Stimulated activated CD8-positive, alpha-beta memory T cell treated with anti-CD3 and anti-CD28 coated beads, Interleukin-7, amount 100 ng/mL, for 1 hour (primary cell): ENCODE results near the gene UTRN.
A peak's percentile ranks its signal among the peaks of the same experiment; 100 is the strongest.

Experiments used
- DNase-seq, 2 donors: peaks; one replicate each; pipeline ENCODE4 v3.0.0-alpha.2; 2020; ENCODE audit warnings: low read depth in 2 of 2

Gene UTRN

DNA sequence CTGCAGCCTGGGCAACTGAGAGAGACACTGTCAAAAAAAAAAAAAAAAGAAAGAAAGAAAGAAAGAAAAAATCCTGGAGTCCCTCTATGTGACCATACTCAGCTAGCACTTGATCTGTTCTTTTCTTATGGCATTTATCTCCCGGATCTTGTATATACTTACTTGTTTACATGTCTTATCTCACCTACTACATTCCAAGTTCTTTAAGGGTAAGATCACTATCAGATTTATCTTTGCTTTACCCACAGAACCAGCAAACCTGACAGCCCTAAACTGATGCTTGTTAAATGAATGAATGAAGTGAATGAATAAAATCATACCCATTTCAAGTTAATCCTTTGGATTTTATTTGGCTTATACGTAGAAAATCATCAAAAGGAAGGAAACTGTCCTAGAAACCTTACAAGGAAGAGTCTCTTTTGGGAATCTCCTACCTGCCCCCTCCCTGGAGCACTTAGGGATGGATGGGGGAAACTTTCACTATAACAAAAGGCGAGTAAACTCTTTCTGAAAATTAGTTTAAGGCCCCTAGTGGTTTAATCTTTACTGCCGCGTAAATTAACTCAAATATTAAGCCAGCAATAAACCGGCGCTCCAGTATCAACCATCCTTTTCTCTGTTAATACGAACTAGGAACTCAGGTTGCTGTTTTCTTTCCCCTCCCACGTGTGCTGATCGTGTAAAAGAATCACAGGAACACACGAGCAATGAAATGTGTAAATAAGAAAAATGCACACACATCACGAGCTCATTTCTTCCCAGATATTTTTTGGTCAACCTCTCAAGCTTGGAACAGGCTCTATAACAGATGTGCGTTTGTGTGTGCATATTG, 1.3 kb upstream of the UTRN start:
- no peak for DNase-seq

DNA sequence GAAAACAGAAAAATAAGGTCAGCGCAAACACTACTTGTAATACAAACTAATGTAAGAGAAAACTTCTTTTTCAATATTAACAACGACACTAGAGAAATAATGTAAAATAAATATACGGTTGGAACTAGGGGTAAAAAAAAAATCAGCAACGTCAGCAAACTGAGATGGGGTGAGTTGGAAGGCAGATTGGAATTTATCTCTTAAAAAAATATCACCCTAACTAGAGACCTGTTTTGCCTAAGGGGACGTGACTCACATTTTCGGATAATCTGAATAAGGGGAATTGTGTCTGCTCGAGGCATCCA, 705 bp upstream of the UTRN start:
- no peak for DNase-seq

DNA sequence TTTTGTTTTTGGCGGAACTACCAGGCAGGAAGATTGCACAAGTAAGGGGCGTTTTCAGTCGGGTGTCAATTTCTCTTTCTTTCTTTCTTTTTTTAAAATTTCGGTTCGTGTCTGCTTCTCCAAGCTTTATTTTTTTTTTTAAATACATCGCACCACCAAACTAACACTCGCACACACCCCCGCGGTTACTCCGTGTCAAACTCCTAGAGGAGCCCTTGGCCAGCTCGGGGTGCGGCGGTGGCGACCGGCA, 338 bp downstream of the UTRN start:
- no peak for DNase-seq

DNA sequence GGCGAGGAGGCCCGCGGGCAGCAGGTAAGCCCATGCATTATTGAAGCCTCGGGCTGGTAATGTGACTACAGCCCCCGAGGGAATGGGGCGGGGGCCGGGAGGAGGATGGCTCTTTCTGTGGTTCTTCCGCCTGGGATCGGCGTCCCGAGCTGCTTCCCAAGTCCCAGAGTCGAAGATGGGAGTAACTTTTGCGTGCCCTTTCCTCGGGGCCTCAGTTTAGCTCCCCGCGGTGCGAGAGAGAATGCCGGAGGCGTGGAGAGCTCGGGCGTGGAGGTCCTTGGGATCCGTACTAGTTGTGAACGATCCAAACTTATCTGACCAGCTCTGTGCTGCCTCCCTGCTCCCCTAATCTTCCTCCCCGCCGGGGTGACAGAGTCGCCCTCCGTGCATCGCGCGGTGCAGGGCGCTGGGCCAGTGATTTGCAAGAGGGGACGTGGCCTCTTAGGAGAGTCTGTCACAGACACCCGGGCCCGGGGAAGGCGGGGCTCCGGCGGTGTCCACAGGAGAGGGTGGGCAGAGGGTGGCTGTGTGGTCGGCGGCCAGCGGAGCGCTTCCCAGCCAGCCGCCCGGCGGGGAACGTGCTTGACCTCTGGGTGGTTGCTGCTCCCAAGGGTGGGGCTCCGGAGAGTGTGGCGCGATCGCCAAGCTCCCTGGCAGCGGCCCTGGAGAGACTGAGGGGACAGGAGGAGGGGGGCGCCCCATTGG, 815 bp downstream of the UTRN start:
- DNase-seq, result peak in 1 of 2 donors; percentile 11

DNA sequence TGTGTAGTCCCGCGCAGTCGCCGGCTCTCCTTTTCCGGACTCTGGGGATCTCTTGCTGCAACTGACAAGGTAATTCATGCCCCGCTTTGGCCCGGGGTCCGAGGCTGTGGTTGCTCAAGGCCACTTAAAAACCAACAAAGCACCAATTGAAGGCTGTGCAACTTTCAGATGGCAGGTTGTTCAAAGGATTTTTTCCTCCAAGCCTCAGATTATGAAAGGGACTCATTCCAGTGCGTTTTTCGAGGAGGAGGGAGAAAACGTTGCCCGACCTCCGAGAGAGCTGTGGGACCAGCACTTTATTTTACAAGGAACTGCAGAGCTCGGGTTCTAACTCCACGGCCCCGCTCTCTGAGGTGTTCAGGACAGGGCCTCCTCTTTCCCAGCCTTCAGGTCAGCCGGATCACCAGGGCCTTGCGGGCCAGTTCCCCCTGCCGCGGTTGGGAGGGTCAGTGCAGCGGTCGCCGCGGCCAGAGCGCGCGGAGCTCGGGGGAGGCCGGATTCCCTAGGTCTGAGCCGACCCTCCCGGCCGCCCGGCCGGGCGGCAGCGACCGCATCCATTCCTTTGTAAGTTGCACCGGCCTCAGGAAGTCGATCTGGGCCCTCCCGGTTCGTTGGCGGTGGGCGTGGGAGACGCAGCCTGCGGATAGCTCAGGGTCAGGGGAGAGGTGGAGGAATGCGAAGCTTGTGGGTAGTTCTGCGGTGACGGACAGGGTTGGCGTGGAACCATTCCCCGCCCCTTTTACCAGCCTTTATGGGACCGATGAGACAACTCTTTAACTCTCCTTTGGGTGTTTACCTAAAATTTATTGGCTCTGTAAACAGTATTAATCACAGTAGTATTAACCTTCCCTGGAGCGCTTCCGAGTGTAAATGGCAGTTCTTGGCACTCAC, 1.6 kb downstream of the UTRN start:
- DNase-seq, result no peak

DNA sequence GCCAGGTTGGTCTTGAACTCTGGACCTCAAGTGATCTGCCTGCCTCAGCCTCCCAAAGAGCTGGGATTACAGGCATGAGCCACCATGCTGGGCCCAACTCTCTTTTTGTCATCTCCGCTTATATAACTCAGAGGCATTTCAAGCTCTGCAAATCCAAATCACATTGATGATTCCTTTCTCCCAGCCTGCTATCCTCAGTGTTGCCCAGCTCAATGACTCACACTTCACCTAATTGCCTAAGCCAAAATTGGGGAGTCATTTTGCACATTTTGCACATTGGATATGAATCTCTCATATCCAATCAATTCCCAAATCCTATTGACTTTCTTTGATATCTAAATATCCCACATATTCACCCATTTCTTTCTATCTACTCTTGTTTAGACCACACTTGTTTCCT, 3.9 kb downstream of the UTRN start:
- DNase-seq, result no peak

DNA sequence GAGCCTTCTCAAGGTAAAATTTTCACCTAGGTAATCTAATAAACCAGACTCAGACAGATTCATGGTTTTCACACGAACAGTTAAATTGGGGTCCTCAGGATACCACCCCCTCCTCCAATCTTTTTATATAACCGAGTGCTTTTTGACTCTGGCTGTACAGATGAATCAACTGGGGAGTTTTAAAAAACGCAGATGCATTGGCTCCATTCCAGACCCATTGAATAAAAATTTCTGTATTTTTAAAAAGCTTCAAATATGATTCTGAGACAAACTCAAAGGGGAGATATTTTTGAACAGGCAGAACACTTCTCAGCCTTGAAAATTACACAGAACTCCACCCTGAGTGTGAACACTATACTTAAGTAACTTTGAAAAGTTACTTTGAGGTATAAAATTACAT, 7.2 kb downstream of the UTRN start:
- no peak for DNase-seq

DNA sequence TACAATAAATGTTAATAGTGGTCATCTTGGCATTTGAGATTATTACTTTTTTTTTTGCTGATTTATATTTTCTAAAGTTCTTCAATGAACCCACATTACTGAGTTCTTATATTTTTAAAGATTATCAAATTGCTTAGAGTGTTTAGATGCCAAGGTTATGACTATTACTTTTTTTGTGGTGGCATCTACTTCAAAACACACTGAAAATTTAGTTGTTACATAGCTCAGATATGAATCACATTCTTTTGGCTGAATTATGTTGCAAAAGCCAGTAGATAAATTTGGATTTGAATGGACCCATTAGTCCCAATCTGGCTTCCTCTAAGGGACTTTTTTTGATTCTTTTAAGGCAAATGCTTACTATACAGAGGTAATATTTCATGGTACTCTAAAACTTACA, 8.9 kb downstream of the UTRN start:
- DNase-seq, result no peak

DNA sequence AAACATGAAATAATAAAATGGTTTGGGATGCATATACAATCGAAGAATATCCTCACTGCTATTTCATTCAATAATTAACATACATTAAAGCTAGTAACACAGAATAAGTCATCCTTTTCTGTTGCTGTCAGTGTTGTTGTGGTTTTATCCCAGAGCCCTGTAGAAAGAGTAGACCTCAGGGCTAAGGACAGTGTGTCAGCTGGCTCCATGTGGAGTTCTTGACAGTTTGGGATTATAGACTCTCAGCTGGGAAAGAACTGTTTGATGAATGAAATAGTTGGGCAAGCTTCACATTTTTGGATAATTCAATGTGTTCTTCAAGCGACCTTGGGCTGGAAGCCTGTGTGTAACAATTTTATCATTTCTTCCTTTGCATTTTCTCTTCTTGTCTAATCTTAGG, 10.1 kb downstream of the UTRN start:
- no peak for DNase-seq

DNA sequence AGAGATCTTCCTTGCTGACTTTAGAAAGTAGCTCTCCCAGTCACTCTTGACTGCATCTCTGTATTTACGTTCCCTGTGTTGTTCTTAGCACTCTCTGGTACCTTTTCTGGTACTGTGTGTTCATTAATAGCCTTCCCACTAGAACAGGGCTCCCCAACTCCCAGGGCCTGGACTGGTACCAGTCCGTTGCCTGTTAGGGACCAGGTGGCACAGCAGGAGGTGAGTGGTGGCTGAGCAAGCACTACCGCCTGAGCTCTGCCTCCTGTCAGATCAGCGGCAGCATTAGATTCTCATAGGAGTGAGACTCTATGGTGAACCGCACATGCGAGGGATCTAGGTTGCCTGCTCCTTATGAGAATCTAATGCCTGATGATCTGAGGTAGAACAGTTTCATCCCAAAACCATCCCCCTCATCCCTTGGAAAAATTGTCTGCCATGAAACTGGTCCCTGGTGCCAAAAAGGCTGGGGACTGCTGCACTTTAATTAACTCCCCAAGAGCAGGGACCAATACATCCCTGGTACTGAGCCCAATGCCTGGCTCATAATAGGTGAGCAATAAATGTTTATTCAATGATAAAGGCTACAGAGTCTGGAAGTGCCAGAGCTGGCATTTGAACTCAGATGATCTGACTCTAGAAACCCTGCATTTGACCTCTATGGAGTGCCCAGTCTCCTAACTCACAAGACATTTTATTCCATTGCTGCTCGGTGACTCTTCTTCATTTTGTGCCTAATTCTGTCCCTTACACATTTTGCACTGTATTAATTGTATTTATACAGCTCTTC, 11.0 kb downstream of the UTRN start:
- DNase-seq, result no peak

DNA sequence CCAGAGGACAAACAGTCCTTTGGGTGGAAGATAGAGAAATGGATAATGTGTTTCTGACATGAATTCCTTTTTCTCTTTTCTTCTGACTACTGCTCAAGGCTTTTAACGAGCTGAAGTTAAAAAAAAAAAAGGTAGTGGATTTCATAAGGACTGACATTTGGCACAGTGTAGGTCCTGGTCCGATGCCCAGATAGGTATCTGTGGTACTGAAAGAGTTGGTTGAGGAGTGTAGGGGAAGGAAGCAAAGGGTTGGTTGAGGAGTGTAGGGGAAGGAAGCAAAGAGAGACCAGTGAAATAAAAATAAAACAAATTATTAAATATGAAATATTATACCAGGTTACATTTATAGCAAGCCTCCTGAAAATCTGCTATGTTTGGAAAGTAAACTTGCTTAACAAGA, 11.8 kb downstream of the UTRN start:
- no peak for DNase-seq

DNA sequence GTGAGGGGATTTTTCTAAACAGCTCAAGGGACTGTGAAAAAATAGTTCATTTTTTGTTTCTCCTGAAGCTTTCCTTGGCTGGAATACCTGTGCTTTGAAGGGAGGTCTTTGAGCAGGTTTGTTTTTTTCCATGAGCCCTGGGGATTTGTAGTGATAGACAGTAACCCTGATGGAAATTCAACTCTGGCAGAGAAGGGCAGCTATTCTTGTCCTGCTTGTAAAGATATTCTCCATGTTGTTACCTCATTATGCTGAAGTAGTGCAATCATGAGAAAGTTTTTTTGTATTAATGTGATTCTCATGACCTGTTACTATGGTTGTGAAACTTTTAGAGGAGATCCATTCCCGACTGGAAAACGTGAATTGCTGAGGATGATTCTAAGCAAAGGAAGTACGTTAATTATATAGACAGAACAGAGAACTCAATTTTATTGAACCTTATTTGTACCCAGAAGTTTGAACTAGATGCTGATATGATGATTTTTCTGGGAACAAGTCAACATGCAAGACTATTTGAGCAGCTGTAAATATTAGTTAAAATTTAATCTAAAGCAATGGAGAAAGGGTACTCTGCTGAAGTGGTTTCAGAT, 12.5 kb downstream of the UTRN start:
- no peak for DNase-seq

DNA sequence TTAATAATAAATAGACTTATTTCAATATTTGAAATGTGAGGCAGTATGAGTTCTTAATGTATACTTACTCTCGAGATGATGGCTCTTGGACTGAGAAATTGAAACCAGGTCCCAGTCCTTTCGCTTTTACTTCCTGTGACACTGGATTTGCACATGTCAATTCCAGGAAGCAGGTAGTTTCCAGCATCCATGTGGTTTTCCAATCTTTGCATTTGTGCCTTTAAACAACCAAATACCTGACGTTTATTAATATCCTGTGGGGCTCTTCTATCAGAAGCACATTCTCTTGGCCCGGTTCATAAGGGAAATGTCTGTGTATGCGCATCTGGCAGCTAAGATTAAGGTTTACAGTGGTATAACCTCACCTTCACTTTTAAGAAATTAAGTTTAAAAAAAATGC, 13.1 kb downstream of the UTRN start:
- DNase-seq, result no peak

DNA sequence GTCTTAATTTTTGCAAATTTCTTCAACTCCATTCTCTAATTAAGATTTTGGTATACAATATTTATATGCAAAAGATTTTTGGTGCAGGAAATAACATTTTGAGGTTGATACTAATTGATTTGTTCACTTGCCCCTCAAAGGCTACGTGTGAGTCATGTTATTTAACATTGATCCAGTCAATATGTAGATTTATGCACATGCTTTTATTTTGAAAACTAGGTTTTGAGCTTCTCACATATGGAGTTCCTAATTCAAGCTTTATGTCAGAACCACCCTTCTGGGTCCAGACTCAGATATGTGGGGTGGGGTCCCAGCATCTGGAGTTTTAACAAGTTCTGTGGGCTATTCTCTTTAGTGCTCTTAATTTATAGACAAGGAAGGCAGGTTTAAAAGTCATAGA, 13.8 kb downstream of the UTRN start:
- DNase-seq, result no peak

DNA sequence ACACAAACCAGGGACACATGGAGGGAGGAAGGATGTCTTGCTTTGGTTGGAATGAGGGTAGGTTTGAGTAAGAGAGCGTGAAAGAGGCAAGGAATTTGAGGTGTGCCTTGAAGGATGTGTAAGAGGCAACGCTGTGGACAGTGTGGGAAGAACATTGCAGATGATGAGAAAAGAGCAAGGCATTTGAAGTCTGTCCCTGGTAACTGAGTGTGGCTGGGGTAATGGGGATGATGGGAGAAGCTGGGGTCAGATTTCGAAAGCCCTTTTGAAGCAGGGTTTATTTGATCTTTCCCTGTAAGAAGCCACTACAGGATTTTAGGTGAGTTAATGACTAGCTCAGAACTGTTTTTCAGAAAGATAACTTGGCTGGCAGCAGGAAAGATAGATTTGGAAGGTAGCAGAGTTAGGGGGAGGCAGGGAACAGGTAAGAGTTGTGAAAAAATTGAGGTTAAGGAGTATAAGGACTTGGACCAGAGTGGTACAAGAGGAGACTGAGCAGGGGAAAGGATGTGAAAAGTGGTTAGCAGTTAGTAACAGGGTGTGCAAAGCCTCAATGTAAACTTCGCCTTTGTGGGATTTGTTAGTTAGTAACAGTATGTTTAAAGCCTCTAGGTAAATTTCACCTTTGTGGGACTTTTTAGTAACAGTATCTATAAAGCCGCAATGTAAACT, 17.7 kb downstream of the UTRN start:
- no peak for DNase-seq

DNA sequence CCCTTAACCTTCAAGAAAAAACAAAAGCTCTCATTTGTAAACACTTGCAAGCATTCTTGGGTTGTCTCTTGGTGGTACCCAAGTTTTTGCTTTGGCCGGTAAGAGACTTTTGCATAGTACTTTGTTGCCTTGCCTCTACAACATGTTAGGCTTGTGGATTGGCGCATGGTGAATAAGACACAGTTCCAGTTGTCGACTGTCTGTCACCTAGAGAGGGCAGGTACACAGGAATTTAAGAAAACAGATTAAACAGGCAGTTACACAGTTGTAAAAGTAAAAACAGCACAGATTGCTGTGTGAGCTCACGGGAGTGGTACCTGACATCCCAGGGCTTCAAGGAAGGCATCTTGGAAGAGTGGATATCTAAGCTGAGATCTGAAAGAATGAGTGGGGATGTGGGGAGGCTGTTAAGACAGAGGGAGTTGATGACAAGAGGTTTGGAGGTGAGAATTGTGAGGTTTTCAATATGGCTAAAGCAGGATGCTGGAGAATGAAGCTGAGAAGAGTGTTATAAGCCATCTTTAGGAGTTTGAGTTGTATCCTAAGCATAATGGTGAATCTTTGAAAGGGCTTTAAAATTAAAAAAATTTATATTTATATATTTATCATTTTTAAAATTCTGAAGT, 19.2 kb downstream of the UTRN start:
- no peak for DNase-seq

DNA sequence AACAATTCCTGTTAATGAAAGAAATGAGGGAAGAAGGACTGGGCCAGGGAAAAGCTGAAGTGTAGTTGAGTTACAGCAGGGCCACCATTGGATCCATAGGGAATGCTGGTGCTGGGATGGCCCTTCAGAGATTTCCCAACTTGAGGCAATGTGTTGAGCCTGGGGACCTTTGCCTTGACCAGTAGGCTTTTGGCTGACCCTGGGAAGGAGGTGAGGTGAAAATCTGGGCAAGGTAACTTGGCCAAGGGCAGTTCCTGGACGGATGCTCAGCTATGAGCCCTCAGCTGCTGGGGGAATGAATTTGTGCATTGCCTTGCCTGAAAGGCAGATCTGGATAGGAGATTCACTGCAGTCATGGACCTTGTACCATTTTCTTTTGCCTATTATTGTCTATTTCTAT, 20.4 kb downstream of the UTRN start:
- DNase-seq, result no peak

DNA sequence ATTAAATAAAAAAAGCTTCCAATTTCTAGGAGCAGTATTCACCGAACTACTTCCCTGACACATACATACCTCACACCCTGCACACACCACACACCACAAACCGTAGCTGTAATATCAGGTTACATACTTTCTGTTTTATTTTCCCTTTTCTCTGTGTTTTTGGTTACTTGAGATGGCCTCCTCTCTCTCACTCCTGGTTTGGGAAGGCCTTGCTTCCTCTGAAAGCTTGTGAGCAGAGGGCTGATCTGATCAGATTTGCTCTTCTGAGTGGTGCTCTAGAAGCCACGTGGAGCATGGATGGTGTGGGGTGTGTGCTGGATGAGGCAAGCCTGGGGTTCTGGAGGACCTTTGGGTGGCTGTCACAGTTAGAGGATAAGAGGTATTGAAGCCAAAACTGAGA, 20.9 kb downstream of the UTRN start:
- no peak for DNase-seq

DNA sequence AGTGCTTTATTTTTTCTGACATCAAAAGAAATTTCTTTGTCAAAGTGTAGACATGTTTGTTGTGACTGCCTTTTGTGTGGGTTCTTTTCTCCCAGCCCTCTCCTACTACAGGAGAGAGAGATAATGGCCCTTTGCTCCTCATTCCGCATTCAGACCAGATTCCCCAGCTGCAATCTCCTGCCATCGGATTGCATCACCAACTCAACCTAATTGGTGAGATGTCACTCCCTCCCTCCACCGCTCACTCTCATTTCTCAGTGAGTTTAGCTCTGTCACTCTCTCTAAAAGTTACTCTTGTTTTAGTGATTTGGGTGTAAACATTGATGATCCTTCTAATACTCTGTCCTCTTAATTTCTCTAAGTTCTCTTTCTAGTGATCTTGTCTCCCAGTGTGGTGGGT, 22.7 kb downstream of the UTRN start:
- DNase-seq, result no peak

DNA sequence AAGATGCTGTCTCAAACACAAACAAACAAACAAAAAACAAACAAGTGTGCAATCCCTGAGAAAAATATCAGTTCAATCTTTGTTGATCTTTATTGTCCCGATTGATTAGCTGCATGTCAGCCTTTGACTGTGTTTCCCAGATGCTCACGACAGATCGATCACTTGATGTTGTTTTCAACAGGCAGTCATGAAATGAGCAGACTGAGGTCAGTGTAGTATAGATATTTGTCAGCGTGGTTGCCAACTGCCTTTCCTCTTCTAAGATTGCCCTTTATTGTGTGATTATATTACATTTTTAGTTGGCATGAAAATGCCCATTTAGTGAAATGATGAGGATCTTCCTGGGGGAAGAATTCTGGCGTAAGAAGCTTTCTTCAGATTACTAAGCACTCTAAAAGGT, 25.6 kb downstream of the UTRN start:
- DNase-seq, result no peak

DNA sequence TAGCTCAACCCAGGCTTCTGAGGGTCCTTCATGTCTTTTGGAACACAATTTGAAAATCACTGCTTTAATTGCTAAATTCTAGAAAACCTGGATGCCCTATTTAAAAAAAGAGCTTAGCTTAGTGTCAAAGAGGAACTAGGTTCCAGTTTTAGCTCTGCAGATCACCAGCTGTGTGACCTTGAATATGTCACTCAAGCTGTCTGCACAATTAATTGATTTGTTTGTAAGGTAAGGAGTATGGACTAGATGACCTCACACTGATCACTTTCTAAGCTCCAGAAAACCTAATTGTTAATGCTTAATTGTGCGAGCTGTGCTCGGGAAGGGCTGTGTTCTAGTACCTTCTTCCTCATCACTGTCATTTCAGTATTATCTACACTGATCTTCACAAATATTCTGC, 26.2 kb downstream of the UTRN start:
- DNase-seq, result no peak
